HepG2 (cell line): ENCODE measurements around the gene ST6GALNAC4. TPM values are rescaled to one million over a fixed set of nuclear protein-coding genes. Genes with fewer than 3 reads are reported as not detected.

Experiments used
- ATAC-seq: fragments of 200-7000 bp; cut with Tn5 transposase; 3 replicates; pipeline ENCODE4 v1.9.1; 2020; ENCODE audit warnings: mild to moderate bottlenecking, moderate library complexity
- BruUV-seq: library from RNA; stranded (reverse); fragments of 400-500 nt; replicated peaks from 2 replicates; lab custom pipeline; 2021; lab: Mats Ljungman, UMichigan
- CTCF ChIA-PET: fragments of 300-600 bp; formaldehyde crosslinking; extraction: SDS; loops from one replicate; lab custom pipeline; 2021; ENCODE audit warnings: low total read pairs, inconsistent platforms, low intra/inter-chr PET ratio; lab: Yijun Ruan, JAX
- POLR2A ChIA-PET: fragments of 350-600 bp; sonication (Branson Sonifier 250); formaldehyde crosslinking; loops from one replicate; lab custom pipeline; 2020; ENCODE audit warnings: antibody characterized with exemption, inconsistent platforms; lab: Yijun Ruan, JAX
- DNase-seq: peaks from one replicate; pipeline ENCODE4 v3.0.0-alpha.2; 2015; ENCODE audit warnings: low spot score
- FAIRE-seq: peaks from 3 replicates; lab custom pipeline; 2011; peaks lifted over from hg19 to GRCh38; lab: Jason Lieb, UNC
- H2AFZ ChIP-seq: one replicate; pipeline ENCODE4 v1.6.1; 2011; ENCODE audit warnings: low read length, inconsistent platforms
- H3K27ac ChIP-seq: fragments of 300-600 bp; 3 replicates; pipeline ENCODE4 v1.8.0; 2011; ENCODE audit warnings: mixed run types, mild to moderate bottlenecking, mixed read lengths, low read length, inconsistent platforms; ENCODE audit not compliant: insufficient read depth; ENCODE audit errors: extremely low read length
- H3K27me3 ChIP-seq, 2 experiments: fragments of 200-600 bp in 1 of 2; 2 replicates in 1 of 2; 3 replicates in 1 of 2; pipeline versions ENCODE4 v1.6.0 to v1.8.0; 2011; ENCODE audit warnings: low read length in 2 of 2, mild to moderate bottlenecking in 2 of 2, moderate library complexity in 2 of 2, inconsistent platforms in 1 of 2; ENCODE audit not compliant: insufficient read depth in 2 of 2, control insufficient read depth in 1 of 2
- H3K36me3 ChIP-seq, 2 experiments: fragments of 200-600 bp in 1 of 2; replicated peaks in 1 of 2; 2 replicates in 1 of 2; 3 replicates in 1 of 2; pipeline versions ENCODE4 v1.5.1 to v1.8.0; 2011; ENCODE audit warnings: low read length in 2 of 2, inconsistent platforms in 1 of 2; ENCODE audit not compliant: insufficient read depth in 2 of 2, control insufficient read depth in 1 of 2
- H3K4me1 ChIP-seq: 2 replicates; pipeline ENCODE4 v1.5.1; 2012; ENCODE audit warnings: low read length, inconsistent platforms; ENCODE audit not compliant: insufficient read depth
- H3K4me2 ChIP-seq: 2 replicates; pipeline ENCODE4 v1.6.0; 2011; ENCODE audit warnings: low read depth, low read length, inconsistent platforms
- H3K4me3 ChIP-seq, 3 experiments: fragments of 200-600 bp in 1 of 3; sonication (generic), shearing (Covaris generic) in 1 of 3; replicated peaks in 1 of 3; 2 replicates each; pipeline ENCODE4 v1.5.1; 2011 to 2016; ENCODE audit warnings: low read length in 3 of 3, inconsistent platforms in 2 of 3, low read depth in 2 of 3, mild to moderate bottlenecking in 2 of 3, control low read depth in 1 of 3, mixed read lengths in 1 of 3; ENCODE audit not compliant: insufficient read depth in 1 of 3
- H3K79me2 ChIP-seq: one replicate; pipeline ENCODE4 v1.6.1; 2011; ENCODE audit warnings: low read length, inconsistent platforms; ENCODE audit not compliant: insufficient read depth
- H3K9ac ChIP-seq: 2 replicates; pipeline ENCODE4 v1.6.0; 2011; ENCODE audit warnings: mild to moderate bottlenecking, low read depth, low read length, inconsistent platforms; ENCODE audit not compliant: insufficient read depth
- H3K9me3 ChIP-seq: 2 replicates; pipeline ENCODE4 v1.5.1; 2012; ENCODE audit warnings: mild to moderate bottlenecking, low read length
- H4K20me1 ChIP-seq: 2 replicates; pipeline ENCODE4 v1.6.0; 2011; ENCODE audit warnings: inconsistent platforms, mild to moderate bottlenecking, low read length, moderate library complexity; ENCODE audit not compliant: insufficient read depth
- CSRNP2 ChIP-seq: sonication (generic); formaldehyde crosslinking; conservative IDR thresholded peaks from 2 replicates; pipeline ENCODE4 v1.8.0; 2022; ENCODE audit warnings: low read depth, missing genetic modification reagents
- KDM5A ChIP-seq: fragments of 200-600 bp; sonication (generic); IDR thresholded peaks from 2 replicates; pipeline ENCODE4 v1.7.0; 2018; ENCODE audit warnings: antibody characterized with exemption, mild to moderate bottlenecking, low read length, borderline replicate concordance
- NKX3-1 ChIP-seq: sonication (generic); formaldehyde crosslinking; IDR thresholded peaks from 2 replicates; pipeline ENCODE4 v1.5.0; 2020; ENCODE audit warnings: missing genetic modification reagents
- POLR2G ChIP-seq: fragments of 200-400 bp; formaldehyde crosslinking; IDR thresholded peaks from 2 replicates; pipeline ENCODE4 v1.6.1; 2018; ENCODE audit warnings: mild to moderate bottlenecking, low read depth, low read length, moderate library complexity
- REL ChIP-seq: sonication (generic); formaldehyde crosslinking; conservative IDR thresholded peaks from 2 replicates; pipeline ENCODE4 v1.8.0; 2022; ENCODE audit warnings: mild to moderate bottlenecking, missing genetic modification reagents, moderate library complexity
- SALL1 ChIP-seq: sonication (generic); formaldehyde crosslinking; IDR thresholded peaks from 2 replicates; pipeline ENCODE4 v1.8.0; 2022; ENCODE audit warnings: mild to moderate bottlenecking, missing genetic modification reagents
- ZNF160 ChIP-seq: sonication (generic); formaldehyde crosslinking; IDR thresholded peaks from 2 replicates; pipeline ENCODE4 v1.8.0; 2022; ENCODE audit warnings: mild to moderate bottlenecking, inconsistent platforms, missing genetic modification reagents
- WGBS: methylation state at CpG from one replicate; pipeline ENCODE4 v1.1.6; 2017; ENCODE audit warnings: low lambda C conversion rate; 5-methylcytosine and 5-hydroxymethylcytosine counted together
- in situ Hi-C: cut with HindIII; loops from 2 replicates; pipeline ENCODE4 v1.10.0; 2017; ENCODE audit warnings: low pct_unique_long_range_greater_than_20kb; ENCODE audit not compliant: extremely low pct_ligation_motif_present
- intact Hi-C: fragments of 100-400 bp; cut with micrococcal nuclease; formaldehyde crosslinking; loops from one replicate; pipeline ENCODE4 v1.10.0; 2022; ENCODE audit not compliant: unreplicated experiment
- polyA plus RNA-seq, 8 experiments: library from polyadenylated mRNA; depleted of rRNA in 3 of 8; stranded (reverse) in 7 of 8; unstranded in 1 of 8; fragments of >200 nt; fragmentation: Illumina TruSeq in 4 of 8; extraction: Trizol in 4 of 8; gene quantifications; 2 replicates each; pipeline versions ENCODE4 v1.2.1 to v1.2.3, GENCODE V29; 2011 to 2016; ENCODE audit warnings: low read depth in 4 of 8, missing spikeins in 1 of 8, mixed read lengths in 1 of 8; ENCODE audit not compliant: insufficient read depth in 1 of 8
- total RNA-seq, 5 experiments: library from RNA; depleted of rRNA; stranded (reverse); fragments of >200 nt; fragmentation: Illumina TruSeq; extraction: Trizol; gene quantifications; 2 replicates each; pipeline ENCODE4 v1.2.3, GENCODE V29; 2016; ENCODE audit warnings: low read depth in 1 of 5
- TF ChIP-seq, protein P1 (sequence below): sonication (generic); formaldehyde crosslinking; IDR thresholded peaks from 2 replicates; pipeline ENCODE4 v1.8.0; 2022; ENCODE audit warnings: missing genetic modification reagents, mild to moderate bottlenecking, borderline replicate concordance

Gene ST6GALNAC4
- total and polyA plus RNA-seq, 2 of the 13 experiments (the other 11 are each of a cell fraction or from before 2014, with no cell fraction given): 18.8 to 27.7 TPM

GRCh38 chr9:127893392-127893791 lies 23.4 kb downstream of the ST6GALNAC4 start (continued):
- TF ChIP-seq, protein P1, sequence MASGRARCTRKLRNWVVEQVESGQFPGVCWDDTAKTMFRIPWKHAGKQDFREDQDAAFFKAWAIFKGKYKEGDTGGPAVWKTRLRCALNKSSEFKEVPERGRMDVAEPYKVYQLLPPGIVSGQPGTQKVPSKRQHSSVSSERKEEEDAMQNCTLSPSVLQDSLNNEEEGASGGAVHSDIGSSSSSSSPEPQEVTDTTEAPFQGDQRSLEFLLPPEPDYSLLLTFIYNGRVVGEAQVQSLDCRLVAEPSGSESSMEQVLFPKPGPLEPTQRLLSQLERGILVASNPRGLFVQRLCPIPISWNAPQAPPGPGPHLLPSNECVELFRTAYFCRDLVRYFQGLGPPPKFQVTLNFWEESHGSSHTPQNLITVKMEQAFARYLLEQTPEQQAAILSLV (CRISPR knock-in tag): no peak
- TF ChIP-seq CSRNP2 (CRISPR knock-in tag) (no peak), NKX3-1 (CRISPR knock-in tag) (no peak)

DNA sequence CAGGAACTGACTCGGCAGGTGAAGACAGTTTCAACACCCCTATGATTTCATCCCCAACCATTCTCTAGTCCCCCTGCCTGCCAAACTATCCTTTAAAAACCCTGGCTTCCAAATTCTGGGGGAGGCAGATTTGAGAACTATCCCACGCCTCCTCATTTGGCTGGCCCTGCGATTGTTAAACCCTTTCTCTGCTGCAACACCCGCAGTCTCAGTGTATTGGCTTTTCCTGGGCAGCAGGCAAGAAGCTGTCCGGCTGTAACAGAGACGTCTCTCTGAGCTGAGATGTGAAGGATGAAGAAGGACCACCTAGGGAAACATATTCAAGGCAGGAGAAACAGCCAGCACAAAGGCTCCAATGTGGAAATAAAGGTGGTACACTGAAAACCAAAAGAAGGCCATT lies 24.0 kb downstream of the ST6GALNAC4 start:
- intact Hi-C loops (no loop called here), in situ Hi-C loops (no loop called here)
- FAIRE-seq (no peak), ATAC-seq (no peak), DNase-seq (no peak)
- peaks cover 21% of the 10 kb centered on the region for H3K4me1 ChIP-seq
- no TSS peak for BruUV-seq
- no peaks in the 10 kb centered on the region for H4K20me1 ChIP-seq
- H3K27ac ChIP-seq: no peak overlapping the region
- ChIA-PET POLR2A (interaction anchor here (0.7 to 1.0 kb wide), 3 partner anchors 10 to 27 kb away, joined by 3 read pairs; no protein-coding TSS in a partner anchor), CTCF (no interaction called here)
- no peak for TF ChIP-seq ZNF160 (CRISPR knock-in tag)
- TF ChIP-seq KDM5A: peak; percentile 28; the same call in 1 of the 2 replicates
- TF ChIP-seq POLR2G: 0 out of 2 replicates have a peak, but pooled peaks have one; percentile 5
- no peak for TF ChIP-seq REL
- TF ChIP-seq SALL1 (CRISPR knock-in tag): no peak
- H3K36me3 ChIP-seq: peaks cover 30 to 61% of the 10 kb centered on the region in 2 experiments
- H3K9ac ChIP-seq: no peak overlapping the region
- 95% methylated on average over 6 of the region's 6 CpGs for WGBS
- no peaks in the 10 kb centered on the region for H3K27me3 ChIP-seq
- H2AFZ ChIP-seq: no peak overlapping the region
- H3K4me2 ChIP-seq: no peak overlapping the region
- H3K4me3 ChIP-seq: no peak overlapping the region
- peaks cover 17% of the 10 kb centered on the region for H3K9me3 ChIP-seq
- peaks cover 15% of the 10 kb centered on the region for H3K79me2 ChIP-seq
